NCI-H524 treated with DMSO at 0.1 percent for 48 hours (cell line): Measurements from ENCODE around the gene ZC3H13.

Experiments
- DNase-seq: peaks from one replicate; lab custom pipeline; 2025; lab: John Stamatoyannopoulos, UW

Gene ZC3H13

DNA sequence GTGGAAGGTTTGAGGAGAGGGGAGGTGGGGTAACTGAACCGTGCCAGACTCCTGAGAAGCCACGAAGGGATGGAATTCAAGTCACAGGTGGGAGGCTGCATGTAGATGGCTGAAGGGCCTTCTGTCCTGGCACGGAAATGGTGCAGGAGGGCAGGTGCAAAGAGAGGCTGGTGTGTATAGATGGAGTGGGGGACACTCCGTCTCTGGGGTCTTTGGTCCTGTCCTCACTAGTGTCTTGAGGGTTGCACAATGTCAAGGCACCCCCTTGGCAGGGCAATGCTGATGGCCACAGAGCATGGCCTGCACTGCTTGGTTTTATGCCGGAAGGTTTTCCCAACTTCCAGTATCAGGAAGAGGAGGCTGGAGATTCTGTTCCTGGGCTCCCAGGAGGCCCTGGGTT is 118.3 kb downstream of the ZC3H13 start:
- no peak for DNase-seq

DNA sequence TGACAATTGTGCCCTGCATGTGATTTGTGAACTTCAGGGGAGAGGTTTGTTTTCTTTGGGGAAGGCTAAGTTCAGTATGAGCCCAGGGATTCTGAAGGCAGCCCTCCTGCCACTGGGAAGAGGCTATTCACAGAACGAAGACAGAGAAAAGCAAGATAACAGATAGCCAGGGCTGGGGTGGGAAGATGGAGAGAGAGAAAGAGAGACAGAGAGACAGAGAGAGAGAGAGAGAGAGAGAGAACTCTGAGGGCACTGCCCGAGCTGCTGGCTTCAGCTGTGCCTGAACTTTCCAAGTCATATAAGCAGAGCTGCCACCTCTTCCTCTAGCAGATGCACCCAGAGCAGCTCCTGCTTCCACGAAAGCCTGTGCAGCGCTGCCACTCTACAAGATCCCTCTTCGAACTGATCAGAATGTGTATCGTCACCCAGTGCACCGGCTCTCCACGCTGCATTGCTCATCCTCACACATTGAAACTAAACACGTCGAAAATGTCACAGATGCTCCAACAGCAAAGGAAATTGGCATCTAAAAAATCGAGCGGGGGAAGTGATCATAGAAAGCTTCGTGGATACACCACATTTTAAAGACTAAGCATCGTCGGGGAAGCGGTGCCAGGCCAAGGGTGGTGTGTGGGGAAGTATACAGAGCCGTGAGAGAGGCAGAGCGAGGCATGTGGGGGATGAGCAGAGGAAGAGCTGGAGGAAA is 119.2 kb downstream of the ZC3H13 start:
- DNase-seq: no peak

DNA sequence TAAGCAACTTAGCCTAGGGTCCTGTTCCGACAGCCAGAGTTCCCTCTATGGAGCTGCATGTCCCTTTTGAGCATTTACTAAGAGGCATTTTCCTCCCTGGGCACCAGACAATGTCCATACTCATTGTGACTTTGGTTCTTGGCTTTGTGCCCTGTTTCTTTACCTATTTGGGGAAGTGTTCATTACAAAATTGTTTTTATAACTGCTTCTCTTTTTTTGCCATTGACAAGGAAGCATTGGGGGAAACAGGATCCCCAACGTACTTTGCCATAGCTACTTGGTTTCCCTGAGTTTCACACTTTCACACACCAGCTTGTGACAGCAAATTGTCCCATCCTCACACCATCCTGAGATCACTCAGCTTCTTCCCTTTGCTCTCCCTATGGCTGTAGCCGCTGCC is 119.9 kb downstream of the ZC3H13 start:
- DNase-seq: no peak

DNA sequence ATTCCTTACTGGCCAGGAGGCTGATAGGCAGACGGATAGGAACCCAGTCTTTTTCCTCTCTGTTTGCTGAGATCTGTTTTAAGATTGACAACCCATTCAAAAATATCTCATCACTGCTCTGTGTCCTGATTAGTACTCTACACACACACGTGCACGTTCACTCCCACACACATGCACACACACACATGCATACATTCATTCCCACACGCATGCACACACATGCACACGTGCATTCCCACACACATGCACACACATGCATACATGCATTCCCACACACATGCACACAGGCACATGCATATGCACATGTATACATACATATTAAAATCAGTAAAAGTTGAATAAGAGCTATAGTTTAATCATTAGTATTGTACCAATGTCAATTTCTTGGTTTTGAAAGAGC is 120.4 kb downstream of the ZC3H13 start:
- DNase-seq: no peak

DNA sequence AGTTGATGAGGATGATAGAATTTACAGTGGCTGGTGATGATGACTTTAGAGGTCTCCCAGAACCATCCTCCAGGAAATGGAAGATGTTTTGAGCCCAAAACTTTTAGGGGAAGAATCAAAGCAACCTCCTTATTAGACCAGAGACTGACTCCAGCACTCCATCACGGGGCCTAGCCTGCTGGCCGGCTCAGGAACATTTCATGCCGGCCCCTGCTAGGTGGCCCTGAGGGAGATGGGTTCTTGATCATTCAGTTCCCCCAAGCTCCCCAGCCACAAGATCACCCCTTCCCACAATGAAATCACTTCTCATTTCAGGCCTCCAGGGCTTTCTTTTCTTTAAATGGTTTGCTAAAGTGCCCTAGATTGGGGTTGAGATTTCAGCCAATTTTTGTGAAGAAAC is 121.3 kb downstream of the ZC3H13 start:
- no peak for DNase-seq

DNA sequence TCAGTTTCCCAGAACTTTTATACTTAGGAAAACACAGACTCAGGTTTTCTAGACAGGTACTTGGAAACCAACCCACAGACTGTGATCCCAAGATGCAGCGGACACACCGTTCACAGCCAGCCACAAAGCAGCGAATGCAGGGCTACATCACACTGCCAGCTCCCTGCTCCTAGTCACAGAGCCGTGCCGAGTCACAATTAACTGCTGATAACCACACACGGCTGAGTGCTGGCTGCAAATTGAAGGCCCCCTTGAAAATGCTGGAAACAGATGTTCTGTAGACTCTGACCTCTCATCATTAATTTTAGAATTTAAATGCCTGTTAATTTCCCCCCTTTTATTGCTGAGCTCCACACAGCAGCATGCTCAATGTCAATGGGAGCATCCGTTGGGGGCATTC is 122.4 kb downstream of the ZC3H13 start:
- peak; percentile 2 for DNase-seq

DNA sequence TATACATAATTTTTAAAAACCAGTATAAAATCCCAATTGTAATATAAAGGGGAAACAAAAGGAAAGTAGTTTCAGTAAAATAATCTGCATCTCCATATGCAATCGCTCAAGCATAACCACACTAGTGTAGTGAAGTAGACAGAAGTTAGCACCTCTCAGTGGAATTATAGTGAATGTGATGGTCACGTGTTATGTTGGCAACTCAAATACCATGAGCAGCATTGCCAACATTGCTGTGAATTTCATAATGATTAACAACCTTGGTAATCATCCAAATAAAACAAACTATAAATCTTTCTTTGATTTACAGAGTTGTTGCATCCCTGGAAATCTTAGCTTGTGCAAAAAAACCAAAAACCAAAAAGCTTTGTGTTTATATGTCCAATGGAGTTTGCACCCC is 123.7 kb downstream of the ZC3H13 start:
- no peak for DNase-seq

DNA sequence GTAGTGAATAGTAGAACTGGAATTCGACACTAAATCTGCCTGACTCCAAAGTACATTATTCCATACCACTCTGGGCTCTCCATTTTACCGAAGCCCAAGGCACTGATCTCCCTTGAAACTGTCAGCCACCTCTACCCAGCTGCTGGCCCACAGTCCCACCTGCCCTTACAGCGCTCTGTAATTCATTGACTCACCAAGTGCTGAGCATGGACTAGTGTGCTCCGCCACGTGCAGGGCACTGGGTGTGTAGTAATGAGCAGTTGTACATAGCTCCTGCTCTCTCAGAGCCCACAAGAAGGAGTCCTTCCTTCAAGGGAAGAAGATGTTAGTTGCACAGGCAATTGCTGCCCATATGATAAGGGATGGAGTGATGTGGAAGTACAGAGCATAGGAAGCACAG is 124.4 kb downstream of the ZC3H13 start:
- DNase-seq: no peak

DNA sequence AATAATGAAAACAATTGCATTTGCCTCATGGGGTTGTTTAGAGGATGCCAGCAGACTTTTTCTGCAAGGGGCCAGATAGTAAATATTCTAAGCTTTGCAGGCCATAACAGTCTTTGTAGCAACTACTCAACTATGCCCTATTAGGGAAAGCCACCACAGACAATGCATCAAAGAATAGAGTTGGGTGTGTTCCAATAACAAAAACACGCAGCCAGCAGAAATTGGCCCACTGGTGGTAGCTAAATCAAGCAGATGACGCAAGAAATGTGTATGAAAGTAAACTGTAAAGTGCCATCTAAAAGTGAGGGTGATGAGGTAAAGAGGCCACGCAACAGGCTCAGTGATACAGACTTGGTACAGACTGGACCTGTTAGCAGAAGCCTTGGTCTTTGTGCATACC is 125.8 kb downstream of the ZC3H13 start:
- DNase-seq: no peak

DNA sequence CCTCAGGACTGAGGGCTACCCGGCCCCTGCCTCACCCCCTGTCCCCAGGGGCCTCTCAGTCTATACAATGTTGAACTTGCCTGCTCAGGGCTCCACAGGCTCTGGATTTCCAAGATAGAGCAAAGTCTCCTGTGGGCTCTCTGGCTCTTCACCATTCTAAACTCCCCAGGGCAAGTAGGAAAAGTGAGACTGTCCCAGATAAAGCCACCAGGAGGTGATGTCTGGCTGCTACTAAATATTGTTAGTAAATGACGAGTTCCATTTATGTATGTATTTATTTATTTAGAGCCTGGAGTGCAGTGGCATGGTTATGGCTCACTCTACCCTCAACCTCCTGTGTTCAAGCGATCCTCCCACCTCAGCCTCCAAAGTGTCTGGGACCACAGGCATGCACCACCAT is 127.4 kb downstream of the ZC3H13 start:
- DNase-seq: no peak

DNA sequence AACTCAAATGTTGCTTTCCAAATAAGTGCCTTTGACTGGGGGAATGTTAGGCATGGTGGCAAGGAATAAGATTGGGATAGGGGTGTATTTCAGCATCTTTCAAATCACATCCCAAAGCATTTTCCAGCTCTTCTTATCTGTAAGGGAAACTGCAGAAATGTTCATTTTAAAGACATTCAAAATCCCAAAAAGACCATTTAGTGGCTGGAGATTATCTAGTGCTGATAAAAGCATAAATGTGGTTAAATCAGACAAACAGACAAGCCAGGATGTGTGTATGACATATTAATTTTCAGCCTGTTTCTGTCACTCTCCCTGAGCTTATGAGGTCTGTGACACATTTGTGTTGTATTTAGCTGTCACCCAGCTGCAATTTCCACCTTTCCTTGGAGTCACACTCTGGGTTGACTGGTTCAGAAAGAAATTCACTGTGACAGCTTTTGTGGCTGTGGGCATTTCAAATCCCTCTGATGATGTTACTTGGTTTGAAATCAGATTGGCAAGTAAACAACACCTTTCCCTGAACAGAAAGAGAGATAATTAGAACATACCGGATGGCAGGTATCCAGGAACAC is 131.3 kb downstream of the ZC3H13 start:
- no peak for DNase-seq

DNA sequence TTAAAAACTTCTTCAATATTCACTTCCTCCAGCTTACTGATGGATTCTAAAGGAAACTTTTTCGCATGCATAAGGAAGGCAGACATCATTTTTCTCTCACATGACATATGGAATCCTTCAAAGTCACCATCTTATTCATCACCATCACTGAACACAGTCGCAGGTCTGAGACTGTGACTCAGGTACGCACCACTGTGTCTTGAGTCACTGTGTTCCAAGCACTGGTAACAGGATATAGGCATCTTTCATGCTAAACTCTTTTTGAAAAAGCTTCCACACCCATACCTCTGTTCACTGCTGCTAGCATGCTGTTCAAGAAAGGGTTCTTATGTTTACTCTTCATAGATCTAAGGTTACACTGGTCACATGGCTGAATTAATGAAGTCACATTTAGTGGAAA is 133.9 kb downstream of the ZC3H13 start:
- DNase-seq: no peak

DNA sequence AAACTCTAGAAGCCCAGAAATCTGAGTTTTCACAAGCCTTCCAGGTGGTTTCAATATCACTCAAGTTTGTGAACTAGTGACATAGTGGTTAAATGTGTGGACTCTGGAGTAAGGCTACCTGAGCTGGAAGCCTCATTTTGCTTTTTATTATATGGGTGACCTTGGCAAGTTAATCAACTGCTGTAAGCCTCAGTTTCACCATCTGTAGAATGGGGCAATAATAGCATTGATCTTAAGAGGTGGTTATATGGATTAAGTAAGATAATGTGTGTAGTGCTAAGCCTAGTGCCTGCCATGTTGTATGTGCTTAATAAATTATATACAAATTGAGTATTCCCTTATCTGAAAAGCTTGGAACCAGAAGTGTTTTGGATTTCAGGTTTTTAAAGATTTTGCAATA is 135.5 kb downstream of the ZC3H13 start:
- no peak for DNase-seq

DNA sequence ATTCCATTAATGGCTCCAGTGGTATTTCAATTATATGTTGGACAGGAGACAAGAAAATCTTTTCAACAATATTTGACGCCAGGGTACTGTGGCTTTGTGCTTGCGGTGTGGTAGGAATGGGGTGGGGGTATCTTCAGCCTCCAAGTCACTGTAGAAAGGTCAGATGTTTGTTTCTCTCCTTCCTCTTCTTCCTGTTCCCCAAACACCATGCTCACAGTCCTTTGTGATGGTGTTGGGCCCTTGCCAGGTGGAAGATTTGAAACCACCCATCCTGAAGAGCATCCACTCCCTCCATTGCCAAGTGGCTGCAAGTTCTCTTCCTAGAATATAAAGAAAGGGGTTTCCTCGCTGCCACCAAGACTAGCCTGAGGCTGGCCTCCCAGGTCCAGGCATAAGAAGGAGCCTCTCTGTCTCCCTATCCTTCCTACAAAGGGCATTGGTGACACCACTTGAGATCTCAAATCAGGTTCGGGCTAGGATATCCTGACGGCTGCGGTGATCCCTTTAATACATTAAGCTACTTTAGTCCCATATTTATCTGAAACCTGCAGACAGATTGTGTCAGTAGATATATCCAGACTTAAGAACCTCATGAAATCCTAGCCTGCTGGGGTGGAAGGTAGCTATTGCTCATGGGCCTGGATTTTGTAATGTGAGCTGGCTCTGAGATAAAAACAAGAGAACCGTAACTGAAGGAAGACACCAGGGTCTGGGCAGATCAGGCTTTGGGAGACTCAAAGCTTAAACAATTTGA is 136.7 kb downstream of the ZC3H13 start:
- DNase-seq: peak; percentile 90

DNA sequence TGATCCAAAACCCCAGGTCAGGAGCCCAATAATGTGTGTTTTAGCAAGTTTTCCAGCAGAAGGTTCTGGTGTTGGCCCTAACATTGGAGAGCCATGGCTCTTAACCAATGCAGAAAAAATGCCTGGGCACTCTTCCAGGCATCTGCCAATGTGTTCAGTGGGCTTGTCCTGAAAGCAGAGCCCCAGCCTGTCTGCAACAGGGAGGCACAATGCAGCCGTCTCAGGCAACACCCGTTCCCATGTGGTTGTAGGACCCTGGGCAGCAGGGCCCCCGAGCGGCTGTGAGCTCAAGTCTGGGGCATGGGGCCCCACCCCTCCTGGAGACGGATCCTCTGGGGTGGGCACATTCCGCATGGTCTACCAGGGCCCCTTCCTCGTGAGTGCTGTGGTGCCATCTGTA is 142.9 kb downstream of the ZC3H13 start:
- DNase-seq: no peak

DNA sequence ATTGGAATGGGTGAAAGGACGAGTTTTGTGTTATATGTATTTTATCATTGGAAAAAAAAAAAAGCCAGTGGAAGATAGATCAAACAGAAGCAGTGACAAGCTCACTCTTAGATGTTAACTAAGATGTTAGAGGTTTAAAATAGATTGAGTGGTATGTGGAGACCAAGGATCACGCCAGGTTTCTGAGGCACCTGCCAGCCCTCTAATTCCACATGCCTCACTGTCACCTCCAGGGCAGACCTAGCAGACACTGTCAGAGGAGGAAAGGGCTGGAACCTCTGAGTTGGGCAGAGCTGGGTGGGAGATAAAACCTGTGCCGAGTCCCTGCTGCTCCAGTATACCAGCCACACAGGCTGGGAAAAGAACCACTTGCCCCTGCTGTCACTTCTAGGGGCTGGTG is 143.5 kb downstream of the ZC3H13 start:
- no peak for DNase-seq

DNA sequence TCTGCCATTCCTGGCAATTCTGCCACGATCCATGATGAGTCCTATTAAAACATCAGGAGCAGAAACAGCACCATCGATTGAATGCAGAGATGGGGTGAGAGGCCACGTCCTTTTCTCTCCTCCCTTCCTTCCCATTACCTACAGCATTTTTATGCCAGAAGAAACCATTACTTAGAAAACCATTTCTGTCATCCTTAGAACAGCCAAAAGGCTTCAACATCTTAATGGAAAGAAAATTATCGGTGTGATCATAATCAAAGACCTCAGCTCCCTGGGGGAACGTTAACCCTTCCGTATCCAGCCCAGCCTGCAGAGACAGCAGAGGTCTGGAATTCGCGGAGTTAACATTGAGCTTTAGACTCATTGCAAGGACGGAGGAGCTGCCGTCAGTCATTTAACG is 145.0 kb downstream of the ZC3H13 start:
- no peak for DNase-seq
